GM18909 (cell line): Measurements from ENCODE around the gene TEDDM1.
"Not testable (repeated sequence)": the region's sequence is repeated elsewhere in the genome, so short reads cannot be mapped to it uniquely, and the experiment has no call there.

Experiments used
- ATAC-seq: cut with Tn5 transposase; IDR thresholded peaks from one replicate; pipeline ENCODE4 v1.9.1; 2021; ENCODE audit warnings: mild to moderate bottlenecking; ENCODE audit not compliant: unreplicated experiment, poor library complexity

TEDDM1 gene

DNA sequence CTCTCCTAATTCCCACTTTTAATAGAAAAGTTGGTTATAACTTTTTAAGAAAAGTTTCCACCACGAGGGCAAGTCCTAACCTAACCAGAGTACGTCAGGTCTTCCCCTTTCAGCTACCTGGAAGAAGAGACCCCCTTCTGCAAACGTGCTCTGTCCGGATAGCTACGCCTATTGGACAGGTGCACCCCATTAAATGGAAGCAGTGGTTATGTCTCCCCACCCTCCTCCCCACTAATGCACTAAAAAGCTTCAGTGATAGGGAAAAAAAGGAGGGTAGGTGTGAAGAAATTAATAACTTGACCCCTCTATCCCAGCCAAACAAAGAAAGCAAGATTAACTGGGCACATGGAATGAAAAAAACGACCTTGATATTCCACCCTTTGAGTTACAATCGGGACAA, 16.5 kb downstream of the TEDDM1 start:
- ATAC-seq, result no peak

DNA sequence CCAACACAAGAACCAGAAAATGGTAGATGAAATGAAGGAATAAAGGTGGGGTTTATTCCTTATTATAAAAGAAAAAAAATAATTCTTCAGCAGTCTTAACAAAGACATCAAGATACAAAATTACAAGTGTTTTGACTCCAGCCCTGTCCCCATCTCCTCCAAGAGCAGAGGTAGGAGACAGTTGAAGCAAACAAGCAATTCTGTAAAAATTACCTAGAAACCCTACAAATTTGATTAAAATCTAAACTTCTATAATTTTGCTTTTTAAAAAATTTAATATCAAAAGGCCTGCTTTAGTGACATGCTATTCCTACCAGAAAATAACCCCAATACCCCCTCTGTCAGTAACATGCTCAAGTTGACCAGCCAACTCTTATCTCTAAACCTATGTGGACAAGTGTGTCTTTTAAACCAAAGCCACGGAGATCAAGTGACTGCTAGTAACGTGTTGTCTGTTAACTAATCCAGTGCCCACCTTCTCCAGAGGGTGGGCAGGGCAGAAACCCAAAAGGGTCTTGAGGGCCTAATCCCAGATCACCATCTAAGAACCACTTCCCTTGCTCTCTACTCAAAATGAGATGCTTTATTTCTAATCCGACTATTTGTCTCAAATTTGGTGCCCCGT, 17.3 kb downstream of the TEDDM1 start:
- no peak for ATAC-seq

DNA sequence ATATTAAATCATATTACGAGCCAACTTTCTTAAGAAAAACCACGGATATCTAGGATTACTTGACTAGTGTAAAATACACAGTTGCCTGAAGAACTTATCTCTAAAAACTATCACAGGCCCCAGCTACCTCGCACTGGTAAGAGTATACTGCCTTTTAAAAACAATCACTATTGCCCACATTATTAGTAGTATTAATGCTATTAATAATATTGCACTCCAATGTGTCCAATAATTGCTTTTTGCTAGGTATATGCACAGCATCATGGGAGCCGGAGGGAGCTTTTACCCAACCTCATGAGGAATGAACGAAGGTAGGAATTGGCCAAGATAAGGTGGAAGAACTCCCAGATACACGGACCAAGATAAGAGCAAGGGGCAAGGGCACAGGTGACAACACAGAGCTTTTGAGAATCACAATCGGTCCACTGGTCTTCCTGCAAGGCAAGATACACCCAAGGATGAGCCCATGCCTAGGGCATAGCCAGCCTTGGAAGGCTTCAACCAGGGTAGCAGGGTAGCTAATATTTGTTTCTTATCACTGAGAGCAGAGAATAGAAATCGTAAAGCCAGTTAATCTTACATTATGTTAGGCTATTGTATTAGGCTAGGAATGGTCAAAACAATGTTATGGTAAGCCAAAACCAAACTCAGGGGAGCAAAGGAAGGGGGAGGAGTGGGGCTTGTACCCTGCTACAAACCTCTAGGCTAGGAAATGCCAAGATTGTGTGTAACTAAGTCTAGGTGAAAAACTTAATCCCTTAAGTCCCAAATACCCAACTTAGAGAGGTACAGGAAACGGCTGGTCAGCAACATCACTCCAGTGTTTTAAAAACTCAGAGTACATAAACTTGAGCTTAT, 18.3 kb downstream of the TEDDM1 start:
- no peak for ATAC-seq

DNA sequence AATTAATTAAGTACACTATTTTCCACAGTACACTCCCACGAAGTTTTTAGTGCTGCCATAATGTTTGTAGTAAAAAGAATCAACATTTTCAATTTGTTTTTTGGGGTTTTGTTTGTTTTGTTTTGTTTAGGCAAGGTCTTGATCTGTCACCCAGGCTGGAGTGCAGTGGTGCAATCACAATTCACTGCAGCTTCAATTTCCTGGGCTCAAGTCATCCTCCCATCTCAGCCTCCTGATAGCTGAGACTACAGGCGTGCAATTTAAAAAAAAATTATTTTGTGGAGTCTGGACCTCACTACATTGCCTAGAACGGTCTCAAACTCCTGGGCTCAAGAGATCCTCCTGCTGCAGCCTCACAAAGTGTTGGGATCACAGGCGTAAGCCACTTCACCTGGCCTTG, 20.3 kb downstream of the TEDDM1 start:
- ATAC-seq, result no peak

DNA sequence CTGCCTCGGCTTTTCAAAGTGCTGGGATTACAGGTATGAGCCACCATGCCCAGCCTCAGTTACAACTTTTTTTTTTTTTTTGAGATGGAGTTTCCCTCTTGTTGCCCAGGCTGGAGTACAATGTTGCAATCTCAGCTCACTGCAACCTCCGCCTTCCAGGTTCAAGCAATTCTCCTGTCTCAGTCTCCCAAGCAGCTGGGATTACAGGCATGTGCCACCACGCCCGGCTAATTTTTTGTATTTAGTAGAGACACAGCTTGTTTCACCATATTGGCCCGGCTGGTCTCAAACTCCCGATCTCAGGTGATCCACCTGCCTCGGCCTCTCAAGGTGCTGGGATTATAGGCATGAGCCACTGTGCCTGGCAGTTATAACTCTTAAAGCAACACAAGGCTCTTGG, 20.7 kb downstream of the TEDDM1 start:
- not testable (repeated sequence) for ATAC-seq

DNA sequence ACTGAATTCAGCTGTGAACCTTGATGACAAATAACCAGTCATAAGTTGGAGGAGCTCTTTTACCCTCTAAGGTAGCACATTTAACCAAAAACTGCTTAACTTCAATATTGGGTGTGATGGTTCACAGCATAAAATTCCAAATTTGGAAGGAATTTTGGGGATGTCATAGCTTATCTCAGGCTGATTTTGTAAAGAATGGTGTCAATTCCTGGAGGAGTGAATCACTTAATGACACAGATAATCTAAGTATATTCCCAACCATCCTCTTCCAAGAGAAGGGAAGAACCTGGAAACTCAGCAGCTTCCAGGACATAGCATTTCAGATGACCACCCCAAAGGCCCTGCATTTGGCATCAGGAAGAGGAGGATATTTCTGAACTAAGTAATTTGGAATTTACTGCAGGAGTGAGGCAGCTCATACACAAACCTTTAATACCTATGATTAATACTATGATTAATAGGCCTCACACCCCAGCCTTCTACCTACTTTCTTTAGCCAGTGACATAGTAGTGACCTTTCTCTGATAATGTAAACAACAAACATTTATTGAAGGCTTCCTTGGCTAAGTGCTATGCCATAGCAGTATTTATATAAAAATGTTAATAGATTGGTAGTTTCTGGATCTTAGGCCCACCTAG, 23.4 kb downstream of the TEDDM1 start:
- no peak for ATAC-seq

DNA sequence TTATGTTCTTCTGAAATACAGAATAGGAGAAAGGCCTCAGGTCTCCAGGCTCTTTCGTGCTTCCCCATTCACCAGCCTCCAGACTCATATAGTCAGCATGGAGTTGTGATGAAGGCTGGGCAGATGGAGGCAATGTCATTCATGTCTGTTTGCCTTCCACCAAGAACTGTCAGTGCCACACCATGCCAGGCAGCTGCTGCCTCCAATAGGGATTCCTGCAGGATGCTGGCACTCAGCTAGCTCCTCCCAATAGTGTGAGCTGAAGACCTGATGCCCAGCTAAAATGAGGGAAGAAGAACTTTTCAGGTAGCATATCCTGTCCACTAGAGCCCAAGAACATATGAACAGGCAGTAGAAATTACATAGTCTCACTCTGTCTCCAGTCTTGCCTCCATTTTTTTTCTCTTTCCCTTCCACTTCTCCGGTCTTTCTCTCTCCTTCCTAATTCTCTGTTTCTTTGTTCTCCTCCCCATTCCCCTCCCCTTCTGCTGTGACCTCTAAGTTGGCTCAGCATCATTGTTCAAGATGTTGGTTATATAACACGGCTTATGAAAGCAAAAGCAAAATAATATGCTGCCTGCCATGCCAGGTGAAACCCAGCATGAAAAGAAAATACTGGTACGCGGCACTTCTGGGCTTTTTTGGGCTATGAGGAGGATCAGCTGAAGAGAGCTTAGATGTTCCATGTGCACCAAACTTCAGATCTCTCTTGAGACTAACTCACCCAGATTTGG, 26.2 kb downstream of the TEDDM1 start:
- ATAC-seq, result no peak

DNA sequence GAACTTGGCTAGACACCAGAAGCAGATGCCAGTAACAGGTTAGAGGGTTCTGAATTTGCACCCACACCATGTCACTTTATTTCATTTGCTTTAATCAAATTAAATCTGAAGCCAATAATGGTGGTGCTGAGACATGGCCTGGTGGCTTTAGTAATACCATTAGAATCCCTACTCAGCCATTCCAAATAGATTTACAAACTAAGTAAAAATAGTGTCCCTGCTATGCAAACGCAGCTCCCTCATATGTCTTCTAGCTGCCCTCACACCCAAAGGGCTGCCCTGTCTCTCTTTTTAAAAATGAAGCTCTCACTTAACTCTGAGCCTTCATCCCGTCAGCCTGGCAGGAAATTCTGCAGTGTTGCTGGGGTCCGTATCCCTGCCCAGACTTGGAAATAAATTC, 29.9 kb downstream of the TEDDM1 start:
- no peak for ATAC-seq

DNA sequence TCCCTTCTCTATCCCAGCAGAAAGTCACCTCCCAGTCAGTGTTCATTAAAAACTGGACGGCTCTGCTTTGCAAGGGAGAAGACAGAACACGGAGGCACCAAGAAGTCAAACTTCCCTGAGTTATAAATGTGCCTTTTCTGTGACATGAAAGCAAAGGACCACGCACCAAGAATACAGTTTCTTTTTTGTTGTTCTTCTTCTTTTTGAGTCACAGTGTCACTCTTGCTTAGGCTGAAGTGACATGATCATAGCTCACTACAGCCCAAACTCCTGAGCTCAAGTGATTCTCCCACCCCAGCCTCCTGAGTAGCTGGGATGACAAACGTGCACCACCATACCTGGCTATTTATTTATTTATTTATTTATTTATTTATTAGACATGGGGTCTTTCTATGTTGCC, 31.6 kb downstream of the TEDDM1 start:
- no peak for ATAC-seq

DNA sequence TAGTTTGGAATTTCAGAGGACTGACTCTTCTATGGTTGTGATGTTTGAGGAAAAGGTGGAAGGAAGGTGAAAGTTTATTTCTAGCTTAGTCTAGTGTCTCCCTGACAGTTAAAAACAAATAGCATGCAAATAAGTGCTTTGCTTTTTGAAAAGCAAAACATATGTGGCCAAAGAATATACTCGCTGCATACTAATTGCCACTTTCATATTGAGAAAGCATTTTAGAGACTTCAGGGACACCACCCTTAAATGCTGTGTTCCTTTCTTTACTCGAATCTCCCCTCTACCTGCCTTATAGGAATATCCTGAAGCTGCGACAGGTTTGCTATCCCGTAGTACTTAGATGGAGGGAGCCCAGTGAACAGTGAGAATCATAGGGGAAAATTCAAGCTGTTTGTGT, 32.1 kb downstream of the TEDDM1 start:
- no peak for ATAC-seq

DNA sequence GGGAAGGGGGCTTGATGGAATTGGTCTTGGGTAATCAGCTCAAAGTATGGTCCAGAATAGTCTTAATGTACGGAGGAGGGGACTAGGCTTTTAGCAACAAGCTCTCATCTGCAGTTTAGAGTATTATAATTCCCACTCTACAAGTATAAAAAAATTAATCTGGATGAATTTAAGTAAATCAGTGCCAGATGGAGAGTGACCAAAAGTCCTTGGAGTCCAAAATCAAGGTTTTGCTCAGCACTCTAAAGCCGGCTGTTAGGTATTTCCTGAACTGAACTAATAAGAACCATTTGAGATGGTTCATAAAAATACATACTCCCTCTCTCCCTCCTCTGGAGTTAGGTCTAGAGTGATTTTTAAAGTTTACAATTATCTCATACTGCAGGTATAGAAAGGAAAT, 32.5 kb downstream of the TEDDM1 start:
- no peak for ATAC-seq

DNA sequence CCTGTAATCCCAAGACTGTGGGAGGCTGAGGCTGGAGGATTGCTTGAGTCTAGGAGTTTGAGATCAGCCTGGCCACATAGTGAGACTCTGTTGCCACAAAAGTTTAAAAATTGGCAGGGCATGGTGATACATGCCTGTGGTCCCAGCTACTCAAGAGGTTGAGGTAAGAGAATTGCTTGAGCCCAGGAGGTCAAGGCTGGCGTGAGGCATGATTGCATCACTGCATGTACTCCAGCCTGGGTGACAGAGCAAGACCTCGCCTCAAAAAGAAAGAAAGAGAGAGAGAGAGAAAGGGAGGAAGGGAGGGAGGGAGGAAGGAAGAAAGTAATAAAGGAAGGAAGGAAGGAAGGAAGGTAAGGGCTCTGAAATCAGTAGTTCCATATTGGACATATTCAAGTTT, 33.9 kb downstream of the TEDDM1 start:
- ATAC-seq, result no peak

DNA sequence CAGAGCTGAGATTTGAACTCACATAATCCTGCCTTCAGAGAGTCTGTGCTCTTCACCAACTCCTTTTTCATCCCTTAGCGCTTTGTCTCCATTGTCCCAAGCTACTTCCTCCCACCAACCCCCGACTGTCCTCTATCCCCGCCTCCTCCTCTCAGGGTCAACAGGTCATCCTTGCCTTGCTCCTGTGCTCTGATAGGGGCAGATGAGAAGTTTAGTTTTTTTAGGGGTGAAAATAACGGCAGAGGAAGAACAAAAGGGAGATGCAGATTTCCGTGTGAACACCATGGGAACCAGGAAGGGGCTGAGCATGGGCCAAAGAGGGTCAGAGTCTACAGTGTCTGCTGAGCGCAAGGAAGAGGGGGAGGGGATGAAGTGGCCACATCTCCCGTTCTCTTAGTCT, 40.8 kb downstream of the TEDDM1 start:
- no peak for ATAC-seq

DNA sequence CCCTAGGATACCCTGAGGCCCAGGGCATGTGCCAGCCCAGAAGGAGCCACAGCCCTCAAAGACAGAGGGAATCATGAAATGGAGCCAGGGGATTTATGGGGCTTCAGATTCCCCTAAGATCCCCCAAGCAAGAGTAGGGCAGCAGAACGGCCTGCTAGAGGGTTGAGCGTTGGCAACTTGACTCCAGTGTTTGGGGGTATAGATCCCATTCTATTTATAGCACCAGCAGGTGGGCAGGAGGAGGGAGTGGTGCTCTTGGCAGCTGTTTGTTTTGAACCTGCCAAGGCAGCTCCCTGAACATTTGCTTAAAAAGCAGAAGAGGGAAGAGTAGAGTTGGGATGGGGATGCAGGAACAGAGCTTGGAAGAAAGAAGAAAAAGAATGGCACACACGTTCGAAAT, 42.6 kb downstream of the TEDDM1 start:
- ATAC-seq, result no peak

DNA sequence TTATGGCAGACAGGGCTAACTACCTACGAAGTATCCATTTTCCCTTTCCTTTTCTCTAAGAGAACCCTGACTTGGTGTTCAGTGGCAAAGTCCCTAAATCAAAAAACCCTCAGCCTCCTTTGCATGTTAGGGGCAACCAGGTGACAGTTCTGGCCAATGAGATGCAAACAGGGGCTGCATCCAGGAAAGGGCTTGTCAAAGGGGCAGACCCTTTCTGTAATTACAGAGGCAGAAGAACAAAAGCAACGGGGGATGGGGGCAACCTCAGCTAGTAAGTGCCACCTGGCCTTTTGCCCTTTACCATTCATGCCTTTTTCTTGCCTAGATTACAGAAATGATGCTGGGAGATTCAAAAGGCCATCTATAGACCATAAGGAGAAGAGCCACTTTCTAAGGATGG, 43.3 kb downstream of the TEDDM1 start:
- no peak for ATAC-seq

DNA sequence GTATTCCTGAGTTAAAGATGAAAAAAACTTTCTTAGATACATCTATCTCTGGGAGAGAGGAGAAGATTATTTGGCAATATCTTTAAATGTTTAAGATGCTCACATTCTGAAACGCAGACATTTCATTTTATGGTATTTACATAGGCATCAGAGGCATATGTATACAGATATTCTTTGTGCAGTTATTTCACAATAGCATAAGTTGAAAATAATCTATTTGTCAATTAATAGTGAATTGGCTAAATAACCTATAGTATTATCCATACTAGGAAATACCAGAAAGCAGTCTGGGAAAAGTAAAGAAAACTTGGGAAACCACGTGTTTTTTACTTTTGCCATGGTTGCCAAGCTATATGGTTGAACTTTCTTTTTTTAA, 44.8 kb downstream of the TEDDM1 start:
- ATAC-seq, result no peak

DNA sequence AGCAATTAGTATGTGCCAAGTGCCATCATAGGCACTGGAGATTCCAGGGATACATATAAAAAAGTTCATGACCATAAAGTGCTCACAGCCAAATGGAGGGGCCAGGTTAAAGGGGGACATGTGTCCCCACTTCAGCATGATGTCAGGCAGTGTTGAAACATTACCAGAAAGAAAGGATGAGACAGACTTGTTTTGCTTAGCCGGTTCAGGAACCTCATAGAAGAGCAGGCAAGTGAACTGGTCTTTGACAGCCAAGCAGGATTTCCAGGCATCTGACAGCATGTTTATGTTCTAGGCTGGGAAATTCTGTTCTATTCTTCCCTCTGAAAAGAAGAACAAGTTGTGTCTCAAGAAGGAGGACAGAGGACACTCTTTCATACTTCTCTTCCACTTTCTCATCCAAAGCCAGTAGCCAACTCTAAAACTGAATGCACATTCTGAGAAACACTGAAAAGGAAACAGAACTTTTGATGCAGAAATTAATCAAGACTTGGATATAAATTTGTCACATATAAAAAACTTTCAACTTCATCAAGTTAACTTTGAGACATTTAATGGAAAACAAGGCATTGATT, 48.6 kb downstream of the TEDDM1 start:
- no peak for ATAC-seq

DNA sequence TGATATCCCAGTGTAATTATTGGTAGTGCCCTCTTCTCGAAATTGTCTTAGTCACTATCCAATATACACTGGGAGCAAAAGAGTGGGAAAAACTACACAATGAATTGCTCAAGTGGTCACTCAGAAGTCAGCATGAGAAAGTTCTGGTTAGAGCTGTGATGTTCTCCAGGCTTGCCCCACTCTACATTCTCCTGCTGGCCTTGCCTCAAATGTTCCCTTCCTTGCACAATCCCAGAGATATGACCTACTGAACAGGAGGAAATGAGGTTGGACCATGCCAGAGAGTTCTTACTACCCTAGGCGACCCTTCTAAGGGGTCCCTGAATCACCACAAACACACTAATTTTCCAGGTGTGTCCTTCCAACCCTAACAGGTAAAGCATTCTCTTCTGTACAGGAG, 49.6 kb downstream of the TEDDM1 start:
- ATAC-seq, result no peak

DNA sequence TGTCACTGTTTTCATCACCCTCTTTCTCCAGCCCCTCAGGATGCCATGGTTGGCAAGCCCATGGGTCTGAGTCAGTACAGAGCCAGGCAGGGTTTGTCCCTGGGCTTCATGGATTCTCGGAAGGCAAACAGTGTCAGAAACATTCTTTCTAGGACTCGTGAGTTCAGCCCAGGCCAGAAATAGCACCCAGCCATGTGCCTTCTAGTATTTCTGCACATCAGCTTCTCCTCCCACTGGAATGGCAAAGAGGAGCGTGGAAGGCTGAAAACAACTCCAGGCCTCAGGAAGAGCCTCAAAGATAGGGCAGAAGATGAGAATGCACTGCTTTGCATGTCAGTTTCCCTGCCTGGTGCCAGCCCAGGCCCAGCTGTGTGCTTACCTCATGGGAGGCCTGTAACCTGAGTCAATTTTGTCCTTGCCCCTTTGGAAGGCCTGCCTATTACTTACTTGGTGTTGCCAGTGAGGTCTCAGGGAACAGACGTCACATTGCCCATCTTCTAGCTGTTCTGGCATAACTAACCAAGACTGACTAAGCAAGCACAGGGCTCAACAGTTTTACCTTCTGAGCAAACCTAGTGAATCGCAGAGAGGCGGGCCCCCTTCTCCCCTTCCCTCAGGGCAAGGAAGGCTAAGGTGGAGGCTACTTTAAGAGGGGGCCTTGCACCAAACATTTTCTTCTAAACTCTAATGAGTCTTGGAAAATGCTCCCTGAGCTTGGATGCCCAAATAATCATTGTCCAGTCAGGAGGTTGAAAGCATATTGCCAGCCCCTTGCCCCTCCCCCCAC, 51.3 kb downstream of the TEDDM1 start:
- ATAC-seq, result no peak
